Measurements from ENCODE around the gene SLC4A1. TPM values are rescaled to one million over a fixed set of nuclear protein-coding genes. Genes with fewer than 3 reads are reported as not detected.

The SLC4A1 gene
- total RNA-seq, 4 donors from 2014 or later, result 0.08 to 0.54 (median 0.45) TPM; not detected in 1

DNA sequence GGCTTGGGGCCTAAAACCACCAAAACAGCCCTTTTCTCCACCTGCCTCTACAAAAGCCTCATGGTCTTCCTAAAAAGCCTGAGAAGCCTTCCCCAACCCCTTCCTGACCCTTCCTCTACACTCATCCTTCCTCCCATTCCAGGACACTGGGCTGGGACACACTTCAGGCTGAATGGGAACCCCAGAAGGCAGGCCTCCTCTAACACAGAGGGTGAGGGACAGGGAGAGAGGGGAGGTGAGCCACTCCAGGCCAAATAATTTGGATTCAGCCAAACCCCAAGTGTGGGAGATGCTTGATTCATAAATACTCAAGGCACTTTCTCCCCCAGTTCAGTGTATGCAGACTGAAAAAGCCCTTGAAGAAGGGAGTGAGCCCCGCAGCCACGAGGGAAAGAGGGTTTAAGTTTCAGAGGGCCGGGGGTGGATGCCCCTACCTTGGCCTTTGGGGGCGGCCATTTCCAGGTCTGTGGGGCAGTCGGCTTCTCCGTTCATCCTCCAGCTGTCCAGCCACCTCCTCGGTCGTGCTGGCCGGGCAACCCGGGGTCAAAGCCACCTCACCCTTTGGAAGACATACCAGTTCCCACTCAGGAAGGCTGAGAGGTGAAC lies 50.1 kb downstream of the SLC4A1 start:
- Histone ChIP-seq H3K27me3 (no peaks in the 10 kb centered on the region), H3K27ac (peak overlapping the region in 3 of 4 donors; percentile 93 to 100 (median 96)), H3K4me1 (peaks cover 7 to 43% (median 16%) of the 10 kb centered on the region in 3 donors), H3K9me3 (no peaks in the 10 kb centered on the region), H3K4me3 (peak overlapping the region; percentile 48 to 64), H3K36me3 (peaks cover 0 to 46% of the 10 kb centered on the region in 2 donors)
- no peak for ATAC-seq
- WGBS, 2 donors (ENCODE audit: low coverage in 1 of 2), result 0% methylated on average over 5 of the region's 10 CpGs; no CpG with 5 or more reads in 1 of the 2 donors
- TF ChIP-seq CTCF (IDR thresholded peaks at IDR 0.05) (no peak), POLR2AphosphoS5 (IDR thresholded peaks at IDR 0.05) (no peak), EP300 (IDR thresholded peaks at IDR 0.05) (no peak), POLR2A (IDR thresholded peaks at IDR 0.05) (no peak)

GRCh38 chr17:44216694-44217093 lies 51.2 kb downstream of the SLC4A1 start:
- ATAC-seq, result no peak
- H3K4me1 ChIP-seq, result peaks cover 7 to 43% (median 14%) of the 10 kb centered on the region in 3 donors
- peaks cover 0 to 54% of the 10 kb centered on the region in 2 donors for H3K36me3 ChIP-seq
- no peaks in the 10 kb centered on the region for H3K27me3 ChIP-seq
- WGBS, 2 donors (ENCODE audit: low coverage in 1 of 2), result 54 to 67% methylated on average over 3 to 4 of the region's 5 CpGs
- H3K27ac ChIP-seq, result peak overlapping the region in 1 of 4 donors; percentile 93
- H3K4me3 ChIP-seq, result no peak overlapping the region
- H3K9me3 ChIP-seq, result no peaks in the 10 kb centered on the region
- TF ChIP-seq POLR2A (IDR thresholded peaks at IDR 0.05) (no peak), EP300 (IDR thresholded peaks at IDR 0.05) (no peak), CTCF (IDR thresholded peaks at IDR 0.05) (no peak), POLR2AphosphoS5 (IDR thresholded peaks at IDR 0.05) (no peak)

GRCh38 chr17:44216173-44216572 lies 51.8 kb downstream of the SLC4A1 start:
- no peaks in the 10 kb centered on the region for H3K9me3 ChIP-seq
- ATAC-seq, result no peak
- 58 to 69% methylated on average over 2 to 3 of the region's 5 CpGs for WGBS, 2 donors (ENCODE audit: low coverage in 1 of 2)
- peaks cover 0 to 59% of the 10 kb centered on the region in 2 donors for H3K36me3 ChIP-seq
- H3K27ac ChIP-seq, result no peak overlapping the region
- H3K4me1 ChIP-seq, result peaks cover 7 to 49% (median 14%) of the 10 kb centered on the region in 3 donors
- no peak for TF ChIP-seq POLR2A (IDR thresholded peaks at IDR 0.05)
- no peak for TF ChIP-seq CTCF (IDR thresholded peaks at IDR 0.05)
- no peak for TF ChIP-seq POLR2AphosphoS5 (IDR thresholded peaks at IDR 0.05)
- no peak for TF ChIP-seq EP300 (IDR thresholded peaks at IDR 0.05)
- H3K4me3 ChIP-seq, result no peak overlapping the region
- no peaks in the 10 kb centered on the region for H3K27me3 ChIP-seq

DNA sequence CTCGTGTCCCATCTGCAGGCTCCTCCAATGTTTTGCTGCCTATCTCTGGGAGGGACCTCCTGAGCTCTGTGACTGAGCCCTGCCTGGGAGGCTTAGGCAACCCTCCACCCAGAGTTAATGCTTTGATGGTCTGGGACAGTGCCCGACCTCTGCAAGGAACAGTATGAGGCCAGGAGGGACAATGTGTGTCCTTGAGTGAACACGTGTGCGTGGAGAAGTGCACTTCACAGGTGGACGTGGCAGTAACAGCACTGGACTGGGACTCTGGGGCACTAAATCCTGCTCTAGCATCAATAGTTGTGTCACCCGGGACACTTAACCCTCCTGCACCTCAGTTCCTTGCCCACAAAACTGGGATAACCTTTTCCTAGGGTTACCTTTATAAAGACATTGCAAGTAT lies 53.0 kb downstream of the SLC4A1 start:
- no peak for TF ChIP-seq POLR2AphosphoS5 (IDR thresholded peaks at IDR 0.05)
- no peak for TF ChIP-seq CTCF (IDR thresholded peaks at IDR 0.05)
- no peak for TF ChIP-seq EP300 (IDR thresholded peaks at IDR 0.05)
- TF ChIP-seq POLR2A (IDR thresholded peaks at IDR 0.05), result no peak
- Histone ChIP-seq H3K4me3 (no peak overlapping the region), H3K27me3 (no peaks in the 10 kb centered on the region), H3K4me1 (peaks cover 10 to 61% (median 25%) of the 10 kb centered on the region in 3 donors), H3K9me3 (no peaks in the 10 kb centered on the region), H3K27ac (no peak overlapping the region), H3K36me3 (peaks cover 0 to 65% of the 10 kb centered on the region in 2 donors)
- no peak for ATAC-seq
- WGBS, 2 donors (ENCODE audit: low coverage in 1 of 2), result 83% methylated on average over 5 of the region's 6 CpGs; no CpG with 5 or more reads in 1 of the 2 donors

- H3K27ac ChIP-seq, result no peak overlapping the region
- H3K4me3 ChIP-seq, result no peak overlapping the region
- no peak for ATAC-seq
- H3K4me1 ChIP-seq, result peaks cover 10 to 63% (median 25%) of the 10 kb centered on the region in 3 donors
- H3K9me3 ChIP-seq, result no peaks in the 10 kb centered on the region
- TF ChIP-seq POLR2A (IDR thresholded peaks at IDR 0.05) (no peak), CTCF (IDR thresholded peaks at IDR 0.05) (no peak), POLR2AphosphoS5 (IDR thresholded peaks at IDR 0.05) (no peak), EP300 (IDR thresholded peaks at IDR 0.05) (no peak)
- peaks cover 0 to 72% of the 10 kb centered on the region in 2 donors for H3K36me3 ChIP-seq
- H3K27me3 ChIP-seq, result no peaks in the 10 kb centered on the region
- WGBS, 2 donors (ENCODE audit: low coverage in 1 of 2), result 100% methylated on average over 1 of the region's 1 CpG; no CpG with 5 or more reads in 1 of the 2 donors
Observed at GRCh38 chr17:44214230-44214494, 53.8 kb downstream of the SLC4A1 start.
